SK-N-SH treated with all-trans-retinoic acid at 6 μM for 48 hours (cell line): ENCODE data around the gene OR9A2.

Experiments used
- BACH2 ChIP-seq: fragments of 250-450 bp; sonication (Bioruptor Pico); IDR thresholded peaks from 2 replicates; pipeline ENCODE4 v1.9.0; 2021; ENCODE audit warnings: mild to moderate bottlenecking, borderline replicate concordance
- CREB5 ChIP-seq: fragments of 250-450 bp; sonication (Bioruptor Pico); IDR thresholded peaks from 2 replicates; pipeline ENCODE4 v1.5.1; 2020; ENCODE audit warnings: low read depth, mild to moderate bottlenecking, moderate library complexity
- ESRRG ChIP-seq: fragments of 250-450 bp; sonication (Bioruptor Pico); IDR thresholded peaks from 2 replicates; pipeline ENCODE4 v1.6.1; 2021; ENCODE audit warnings: mild to moderate bottlenecking
- GLIS3 ChIP-seq: fragments of 250-450 bp; sonication (Bioruptor Pico); IDR thresholded peaks from 2 replicates; pipeline ENCODE4 v1.5.0; 2020; ENCODE audit warnings: mild to moderate bottlenecking, moderate library complexity
- PATZ1 ChIP-seq: fragments of 250-450 bp; sonication (Bioruptor Pico); IDR thresholded peaks from 2 replicates; pipeline ENCODE4 v1.8.0; 2020; ENCODE audit warnings: mild to moderate bottlenecking, moderate library complexity, borderline replicate concordance
- POU6F1 ChIP-seq: fragments of 250-450 bp; sonication (Bioruptor Pico); IDR thresholded peaks from 2 replicates; pipeline ENCODE4 v1.8.0; 2021; ENCODE audit warnings: low read depth, mild to moderate bottlenecking, moderate library complexity, borderline replicate concordance
- PPARA ChIP-seq: fragments of 250-450 bp; sonication (Bioruptor Pico); IDR thresholded peaks from 2 replicates; pipeline ENCODE4 v1.5.0; 2020; ENCODE audit warnings: mild to moderate bottlenecking, borderline replicate concordance
- RARB ChIP-seq: fragments of 250-450 bp; sonication (Bioruptor Pico); IDR thresholded peaks from 2 replicates; pipeline ENCODE4 v1.8.0; 2021; ENCODE audit warnings: mild to moderate bottlenecking, moderate library complexity
- TOX ChIP-seq: fragments of 250-450 bp; sonication (Bioruptor Pico); IDR thresholded peaks from 2 replicates; pipeline ENCODE4 v1.8.0; 2021; ENCODE audit warnings: mild to moderate bottlenecking, moderate library complexity, borderline replicate concordance
- TSHZ2 ChIP-seq: fragments of 250-450 bp; sonication (Bioruptor Pico); IDR thresholded peaks from 2 replicates; pipeline ENCODE4 v1.5.0; 2020; ENCODE audit warnings: mild to moderate bottlenecking, moderate library complexity
- ZC3H10 ChIP-seq: fragments of 250-450 bp; sonication (Bioruptor Pico); IDR thresholded peaks from 2 replicates; pipeline ENCODE4 v1.5.1; 2021; ENCODE audit warnings: mild to moderate bottlenecking, moderate library complexity
- ZFP3 ChIP-seq: fragments of 250-450 bp; sonication (Bioruptor Pico); IDR thresholded peaks from 2 replicates; pipeline ENCODE4 v1.5.0; 2020; ENCODE audit warnings: mild to moderate bottlenecking, moderate library complexity
- ZNF8 ChIP-seq: fragments of 450-650 bp; formaldehyde crosslinking; IDR thresholded peaks from 2 replicates; pipeline ENCODE4 v1.5.0; 2020; ENCODE audit warnings: mild to moderate bottlenecking, moderate library complexity

- TF ChIP-seq ESRRG (CRISPR knock-in tag): no peak
- TF ChIP-seq POU6F1 (CRISPR knock-in tag): no peak
- TF ChIP-seq GLIS3 (CRISPR knock-in tag): no peak
- TF ChIP-seq CREB5 (CRISPR knock-in tag): no peak
- no peak for TF ChIP-seq TOX
- no peak for TF ChIP-seq ZFP3
- TF ChIP-seq RARB (CRISPR knock-in tag): no peak
- TF ChIP-seq PATZ1 (CRISPR knock-in tag): no peak
- TF ChIP-seq BACH2: no peak
- no peak for TF ChIP-seq PPARA (CRISPR knock-in tag)
- TF ChIP-seq TSHZ2 (CRISPR knock-in tag): no peak
- TF ChIP-seq ZC3H10: no peak
- TF ChIP-seq ZNF8 (CRISPR knock-in tag): no peak
These were observed 23.4 kb downstream of the OR9A2 start for GRCh38 chr7:143003393-143004051.
